Esophagus (tissue), 2 donors: ENCODE measurements around the gene TRAF1. TPM values are rescaled to one million over a fixed set of nuclear protein-coding genes. Genes with fewer than 3 reads are reported as not detected.
A peak's percentile ranks its signal among the peaks of the same experiment; 100 is the strongest.

Experiments used
- H3K27ac ChIP-seq, 2 donors: one replicate each; pipeline ENCODE4 v1.5.1; 2013; ENCODE audit warnings: low read depth in 2 of 2, mild to moderate bottlenecking in 2 of 2, inconsistent platforms in 1 of 2, low read length in 1 of 2, moderate library complexity in 1 of 2
- H3K27me3 ChIP-seq, 2 donors: one replicate each; pipeline ENCODE4 v1.6.1; 2013; ENCODE audit warnings: low read length in 2 of 2, control low read depth in 1 of 2, mild to moderate bottlenecking in 1 of 2; ENCODE audit not compliant: insufficient read depth in 2 of 2, control insufficient read depth in 1 of 2
- H3K36me3 ChIP-seq, 2 donors: one replicate each; pipeline ENCODE4 v1.6.1; 2013; ENCODE audit warnings: low read length in 1 of 2; ENCODE audit not compliant: control insufficient read depth in 2 of 2, insufficient read depth in 2 of 2
- H3K4me1 ChIP-seq, 2 donors: one replicate each; pipeline ENCODE4 v1.6.1; 2013; ENCODE audit warnings: low read length in 1 of 2; ENCODE audit not compliant: control insufficient read depth in 2 of 2, insufficient read depth in 2 of 2
- H3K4me3 ChIP-seq, 2 donors: one replicate each; pipeline ENCODE4 v1.5.1; 2013; ENCODE audit warnings: low read length in 2 of 2, mild to moderate bottlenecking in 2 of 2, low read depth in 1 of 2, moderate library complexity in 1 of 2
- H3K9me3 ChIP-seq, 2 donors: one replicate each; pipeline ENCODE4 v1.6.1; 2013; ENCODE audit warnings: mild to moderate bottlenecking in 2 of 2, low read depth in 1 of 2, low read length in 1 of 2, moderate library complexity in 1 of 2; ENCODE audit not compliant: control insufficient read depth in 2 of 2, insufficient read depth in 1 of 2
- WGBS, 2 donors: extraction: QIAGEN DNeasy Blood & Tissue Kit; methylation state at CpG; one replicate each; pipeline ENCODE4 v1.1.7; 2013; 5-methylcytosine and 5-hydroxymethylcytosine counted together
- polyA plus RNA-seq, 2 donors: library from polyadenylated mRNA; stranded (reverse); fragments of 200-250 nt; gene quantifications; one replicate each; pipeline ENCODE4 v1.2.3, GENCODE V29; 2013
- donor health status: healthy with polysubstance abuse.
- donor health status: Bipolar disorder and iron deficiency.

TRAF1 gene
- polyA plus RNA-seq, 2 donors, result 2.7 to 6.1 TPM

- Histone ChIP-seq H3K4me1 (no peaks in the 10 kb centered on the region), H3K9me3 (no peaks in the 10 kb centered on the region), H3K27me3 (no peaks in the 10 kb centered on the region), H3K27ac (no peak overlapping the region), H3K36me3 (peaks cover 0 to 2% of the 10 kb centered on the region in 2 donors), H3K4me3 (no peak overlapping the region)
- 93 to 96% methylated on average over 3 of the region's 3 CpGs for WGBS, 2 donors
These were observed 30.3 kb upstream of the TRAF1 start for GRCh38 chr9:120956862-120957261.

- Histone ChIP-seq H3K27me3 (no peaks in the 10 kb centered on the region), H3K9me3 (no peaks in the 10 kb centered on the region), H3K4me1 (no peaks in the 10 kb centered on the region), H3K27ac (no peak overlapping the region), H3K4me3 (no peak overlapping the region), H3K36me3 (peaks cover 0 to 2% of the 10 kb centered on the region in 2 donors)
- 91 to 94% methylated on average over 9 of the region's 9 CpGs for WGBS, 2 donors
These were observed 25.5 kb upstream of the TRAF1 start for GRCh38 chr9:120951960-120952618.

DNA sequence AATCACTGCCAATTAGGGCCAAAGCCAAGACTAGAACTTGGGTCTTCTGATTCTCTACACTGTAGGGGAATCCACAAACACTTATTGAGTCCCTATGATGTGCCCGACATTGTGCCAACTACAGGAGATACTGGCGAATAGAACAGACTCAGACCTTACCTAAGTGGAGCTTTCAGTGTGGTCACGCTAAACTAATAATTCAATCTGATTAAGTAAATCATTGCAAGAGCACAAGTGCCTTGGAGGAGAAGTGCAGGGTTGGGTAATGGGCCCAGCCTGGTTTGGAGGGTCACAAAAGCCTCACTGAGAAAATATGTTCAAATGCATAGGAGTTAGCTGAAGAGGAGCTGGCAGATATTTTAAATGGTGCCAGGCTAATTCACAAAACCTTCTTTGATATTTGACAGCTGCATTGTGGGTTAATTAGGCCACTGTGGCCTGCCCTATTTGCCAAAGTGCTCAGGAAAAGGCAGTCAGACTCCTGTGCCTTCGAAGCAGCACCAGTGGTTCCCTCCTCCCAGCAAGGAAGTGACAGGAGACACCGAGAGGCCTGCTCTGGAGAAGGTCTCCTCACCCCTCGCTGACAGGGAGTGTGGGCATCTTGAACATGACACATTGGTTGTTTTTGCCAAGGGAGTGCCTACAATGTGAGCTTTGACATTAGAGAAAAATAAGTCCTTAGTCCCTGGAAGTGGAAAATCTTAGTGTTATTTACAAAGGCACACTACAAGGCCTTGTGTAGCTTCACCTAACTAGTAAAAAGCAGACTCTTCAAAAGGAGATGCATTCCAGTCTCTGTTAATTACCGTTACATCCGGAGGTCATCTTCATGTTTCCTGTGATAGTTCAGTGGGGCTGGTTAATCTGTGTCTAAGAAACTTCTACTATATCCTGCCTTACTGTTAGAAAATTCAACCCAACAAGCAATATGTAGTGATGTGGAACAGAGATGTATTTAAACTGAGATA, 24.1 kb upstream of the TRAF1 start:
- Histone ChIP-seq H3K4me3 (no peak overlapping the region), H3K9me3 (no peaks in the 10 kb centered on the region), H3K4me1 (peaks cover 0 to 1% of the 10 kb centered on the region in 2 donors), H3K27ac (peak overlapping the region in 1 of 2 donors; percentile 39), H3K27me3 (no peaks in the 10 kb centered on the region), H3K36me3 (peaks cover 0 to 2% of the 10 kb centered on the region in 2 donors)
- WGBS, 2 donors, result 79 to 82% methylated on average over 8 of the region's 8 CpGs

- Histone ChIP-seq H3K4me3 (no peak overlapping the region), H3K27ac (no peak overlapping the region), H3K9me3 (no peaks in the 10 kb centered on the region), H3K36me3 (peaks cover 0 to 2% of the 10 kb centered on the region in 2 donors), H3K4me1 (peaks cover 0 to 3% of the 10 kb centered on the region in 2 donors), H3K27me3 (no peaks in the 10 kb centered on the region)
- 71 to 80% methylated on average over 2 of the region's 2 CpGs for WGBS, 2 donors
These were observed 22.7 kb upstream of the TRAF1 start for GRCh38 chr9:120949290-120949689.

DNA sequence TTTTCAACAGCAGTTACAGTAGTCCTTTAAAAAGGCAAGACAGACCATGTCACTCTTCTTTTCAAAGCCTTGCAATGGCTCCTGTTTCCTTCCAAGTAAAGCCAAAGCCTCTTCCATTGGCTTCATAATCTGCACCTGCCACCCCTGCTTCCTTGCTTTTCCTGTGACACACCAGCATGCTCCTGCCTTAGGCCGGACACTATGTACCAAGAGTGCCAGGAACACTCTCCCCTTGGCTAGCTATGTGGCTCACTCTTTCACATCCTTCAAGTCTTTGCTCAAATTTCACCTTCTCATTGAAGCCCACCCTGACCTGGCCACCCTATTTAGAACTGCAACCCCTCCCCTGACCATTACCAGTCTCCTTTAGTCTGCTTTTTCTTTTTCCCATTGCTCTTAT, 22.2 kb upstream of the TRAF1 start:
- Histone ChIP-seq H3K27ac (no peak overlapping the region), H3K36me3 (peaks cover 0 to 2% of the 10 kb centered on the region in 2 donors), H3K9me3 (no peaks in the 10 kb centered on the region), H3K4me3 (no peak overlapping the region), H3K4me1 (peaks cover 0 to 3% of the 10 kb centered on the region in 2 donors), H3K27me3 (no peaks in the 10 kb centered on the region)
- 96 to 98% methylated on average over 1 of the region's 1 CpG for WGBS, 2 donors

DNA sequence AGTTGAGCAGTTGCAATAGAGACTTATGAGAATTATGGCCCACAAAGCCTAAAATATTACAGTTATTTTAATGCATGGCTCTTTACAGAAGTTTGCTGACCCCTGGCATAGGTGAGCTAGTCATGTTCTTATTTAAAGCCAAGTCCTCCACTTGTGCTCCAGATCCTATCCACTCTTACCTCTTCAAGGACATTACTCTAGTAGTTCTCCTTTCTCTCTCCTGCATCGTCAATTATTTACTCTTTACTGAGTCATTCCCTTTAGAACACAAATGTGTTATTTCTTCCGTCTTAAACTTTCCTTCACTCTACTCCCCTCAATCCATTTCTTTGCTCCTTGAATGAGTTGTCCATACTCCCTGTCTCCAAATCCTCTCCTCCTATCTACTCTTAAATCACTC, 20.6 kb upstream of the TRAF1 start:
- Histone ChIP-seq H3K27me3 (no peaks in the 10 kb centered on the region), H3K27ac (no peak overlapping the region), H3K4me1 (peaks cover 0 to 3% of the 10 kb centered on the region in 2 donors), H3K9me3 (no peaks in the 10 kb centered on the region), H3K4me3 (no peak overlapping the region), H3K36me3 (no peaks in the 10 kb centered on the region)
- 88 to 89% methylated on average over 2 of the region's 2 CpGs for WGBS, 2 donors

DNA sequence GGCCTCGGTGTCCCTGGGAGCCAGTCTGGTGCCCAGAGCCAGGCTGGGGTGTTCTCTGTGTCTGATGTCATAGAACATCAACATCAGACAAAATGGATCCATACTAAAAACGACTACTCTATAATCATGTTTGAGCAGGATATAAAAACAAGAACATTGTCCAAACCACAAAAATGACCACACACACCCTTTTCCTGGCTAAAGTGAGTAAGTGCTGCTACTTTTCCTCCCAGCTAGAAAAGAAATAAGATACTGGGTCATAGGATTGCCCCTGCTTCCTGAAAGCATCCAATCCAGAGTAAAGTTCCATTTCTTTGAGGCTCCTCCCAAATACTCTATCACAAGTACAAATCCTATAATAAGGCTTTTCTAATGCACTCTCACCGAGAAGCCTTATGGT, 19.7 kb upstream of the TRAF1 start:
- no peak overlapping the region for H3K4me3 ChIP-seq
- no peaks in the 10 kb centered on the region for H3K27me3 ChIP-seq
- H3K4me1 ChIP-seq, result peaks cover 0 to 3% of the 10 kb centered on the region in 2 donors
- H3K27ac ChIP-seq, result no peak overlapping the region
- H3K36me3 ChIP-seq, result no peaks in the 10 kb centered on the region
- no peaks in the 10 kb centered on the region for H3K9me3 ChIP-seq
- 80 to 82% methylated on average over 3 of the region's 3 CpGs for WGBS, 2 donors

DNA sequence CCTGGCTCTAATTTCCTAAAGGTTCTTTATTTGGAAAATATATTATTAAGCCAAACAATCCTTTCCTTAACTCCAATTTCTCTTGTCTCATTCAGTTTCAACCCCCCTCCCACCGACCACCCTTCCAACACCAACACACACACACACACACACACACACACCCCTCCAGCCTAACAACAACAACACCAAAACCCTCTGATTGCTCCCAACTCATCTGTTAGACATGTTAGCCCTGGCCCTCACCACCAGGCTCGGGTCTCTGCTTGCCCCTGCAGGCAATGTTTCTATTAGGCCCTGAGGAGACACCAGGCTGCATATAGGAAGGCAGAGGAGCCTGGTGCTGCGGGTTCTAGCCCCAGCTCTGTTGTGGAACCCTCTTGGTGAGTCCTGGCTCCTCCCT, 18.4 kb upstream of the TRAF1 start:
- no peaks in the 10 kb centered on the region for H3K27me3 ChIP-seq
- no peak overlapping the region for H3K4me3 ChIP-seq
- WGBS, 2 donors, result 78 to 82% methylated on average over 3 of the region's 3 CpGs
- peak overlapping the region in 1 of 2 donors; percentile 0 for H3K27ac ChIP-seq
- H3K9me3 ChIP-seq, result no peaks in the 10 kb centered on the region
- H3K36me3 ChIP-seq, result no peaks in the 10 kb centered on the region
- H3K4me1 ChIP-seq, result peaks cover 3% of the 10 kb centered on the region in 2 donors

DNA sequence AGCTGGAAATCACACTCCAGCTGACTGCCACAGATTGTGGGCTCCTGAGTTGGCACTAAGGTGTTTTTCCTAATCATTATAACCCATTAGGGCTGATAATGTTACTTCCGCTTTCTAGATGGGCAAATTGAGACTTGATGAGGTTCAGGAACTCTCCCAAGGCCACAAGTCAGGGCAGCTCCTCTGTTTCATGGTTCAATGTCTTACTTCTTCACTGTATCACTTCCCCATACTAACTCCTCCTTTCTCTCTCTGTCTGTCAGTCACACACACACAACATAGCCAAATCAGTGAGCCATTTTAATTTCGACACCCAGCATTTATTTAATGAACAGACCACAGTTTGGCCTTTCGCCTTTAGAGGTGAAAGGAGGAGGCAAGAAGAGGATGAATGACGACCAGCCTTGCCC, 17.8 kb upstream of the TRAF1 start:
- peaks cover 3% of the 10 kb centered on the region in 2 donors for H3K4me1 ChIP-seq
- 50 to 61% methylated on average over 4 of the region's 4 CpGs for WGBS, 2 donors
- peak overlapping the region in 1 of 2 donors; percentile 71 for H3K27ac ChIP-seq

More for the DNA sequence above, 17.8 kb upstream of the TRAF1 start:
- H3K27me3 ChIP-seq, result no peaks in the 10 kb centered on the region
- H3K36me3 ChIP-seq, result no peaks in the 10 kb centered on the region
- H3K4me3 ChIP-seq, result no peak overlapping the region
- H3K9me3 ChIP-seq, result no peaks in the 10 kb centered on the region
